Measurements from ENCODE around the gene OCSTAMP.

OCSTAMP gene

DNA sequence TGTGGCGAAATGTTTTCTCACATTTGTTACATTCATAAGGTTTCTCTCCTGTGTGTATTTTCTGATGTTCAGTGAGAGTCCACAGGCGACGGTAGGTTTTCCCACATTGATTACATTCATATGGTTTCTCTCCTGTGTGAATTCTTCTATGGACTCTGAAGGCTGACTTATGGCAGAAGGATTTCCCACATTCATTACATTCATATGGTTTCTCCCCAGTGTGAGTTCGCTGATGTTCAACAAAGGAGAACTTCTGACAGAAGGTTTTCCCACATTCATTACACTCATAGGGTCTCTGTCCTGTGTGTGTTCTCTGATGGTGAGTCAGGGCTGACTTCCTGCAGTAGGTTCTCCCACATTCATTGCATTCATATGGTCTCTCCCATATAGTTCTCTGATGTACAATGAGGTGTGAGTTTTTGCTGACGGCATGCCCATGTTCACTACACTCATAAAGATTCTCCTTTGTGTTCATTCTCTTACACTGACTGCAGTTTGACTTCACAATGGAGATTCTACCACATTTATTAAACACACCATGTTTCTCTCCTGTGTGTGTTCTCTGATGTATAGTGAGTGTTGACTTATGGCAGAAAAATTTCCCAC, 49.0 kb downstream of the OCSTAMP start:
- Histone ChIP-seq H3K4me3 (ENCODE audit: low read depth in 1 of 2, low read length in 2 of 2) (peak overlapping the region in 1 of 2 donors; percentile 36), H3K4me1 (ENCODE audit: control insufficient read depth in 1 of 2, insufficient read depth in 2 of 2, low read length in 2 of 2) (no peaks in the 10 kb centered on the region), H3K36me3 (ENCODE audit: control insufficient read depth in 1 of 2, insufficient read depth in 2 of 2, low read length in 2 of 2) (peaks cover 0 to 5% of the 10 kb centered on the region in 2 donors), H3K27me3 (ENCODE audit: low read depth, low read length) (no peaks in the 10 kb centered on the region), H3K9me3 (ENCODE audit: control insufficient read depth in 1 of 2, low read length in 2 of 2) (peaks cover 35 to 37% of the 10 kb centered on the region in 2 donors), H3K27ac (ENCODE audit: low read length) (no peak overlapping the region)

DNA sequence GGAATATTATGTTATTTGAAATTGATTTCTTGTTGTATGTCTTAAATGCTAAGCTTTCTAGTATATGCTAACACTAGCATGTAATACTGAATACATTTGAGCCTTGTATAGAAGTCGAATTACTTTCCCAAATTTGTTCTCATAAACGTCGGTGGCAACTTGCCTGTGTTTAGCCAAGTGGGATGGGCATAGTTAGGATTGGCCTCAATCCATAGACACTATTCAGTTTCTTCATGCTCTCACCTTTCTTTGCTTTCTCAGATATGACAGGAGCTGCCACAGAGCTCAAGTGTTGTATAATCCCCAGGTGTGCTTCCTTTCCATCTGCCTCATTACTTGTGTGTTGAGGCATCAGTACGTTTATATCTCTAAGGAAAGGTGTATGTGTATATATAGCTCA, 56.4 kb downstream of the OCSTAMP start:
- H3K4me1 ChIP-seq (ENCODE audit: control insufficient read depth in 1 of 2, insufficient read depth in 2 of 2, low read length in 2 of 2): no peaks in the 10 kb centered on the region
- no peaks in the 10 kb centered on the region for H3K27me3 ChIP-seq (ENCODE audit: low read depth, low read length)
- H3K27ac ChIP-seq (ENCODE audit: low read length): no peak overlapping the region
- H3K4me3 ChIP-seq (ENCODE audit: low read depth in 1 of 2, low read length in 2 of 2): no peak overlapping the region
- H3K9me3 ChIP-seq (ENCODE audit: control insufficient read depth in 1 of 2, low read length in 2 of 2): peaks cover 0 to 3% of the 10 kb centered on the region in 2 donors
- no peaks in the 10 kb centered on the region for H3K36me3 ChIP-seq (ENCODE audit: control insufficient read depth in 1 of 2, insufficient read depth in 2 of 2, low read length in 2 of 2)

GRCh38 chr20:46491354-46491753, 59.1 kb downstream of the OCSTAMP start:
- H3K4me3 ChIP-seq (ENCODE audit: low read depth in 1 of 2, low read length in 2 of 2): no peak overlapping the region
- H3K36me3 ChIP-seq (ENCODE audit: control insufficient read depth in 1 of 2, insufficient read depth in 2 of 2, low read length in 2 of 2): no peaks in the 10 kb centered on the region
- H3K4me1 ChIP-seq (ENCODE audit: control insufficient read depth in 1 of 2, insufficient read depth in 2 of 2, low read length in 2 of 2): no peaks in the 10 kb centered on the region
- H3K27me3 ChIP-seq (ENCODE audit: low read depth, low read length): no peaks in the 10 kb centered on the region
- H3K27ac ChIP-seq (ENCODE audit: low read length): no peak overlapping the region
- no peaks in the 10 kb centered on the region for H3K9me3 ChIP-seq (ENCODE audit: control insufficient read depth in 1 of 2, low read length in 2 of 2)

Measured in muscle layer of duodenum (tissue), 2 donors.